Esophagus squamous epithelium (tissue), 4 donors: ENCODE results near the gene LILRA6.

Source experiments
- CTCF ChIP-seq, 6 experiments: fragments of 450-650 bp in 4 of 6; fragments of 200-600 bp in 2 of 6; sonication (generic) in 2 of 6; IDR thresholded peaks; one replicate each; pipeline ENCODE4 v1.5.1; 2016 to 2019; ENCODE audit warnings: antibody characterized with exemption in 6 of 6, mild to moderate bottlenecking in 4 of 6, moderate library complexity in 4 of 6
- POLR2A ChIP-seq, 4 donors: fragments of 450-650 bp; IDR thresholded peaks; one replicate each; pipeline ENCODE4 v1.6.1; 2017; ENCODE audit warnings: antibody characterized with exemption in 4 of 4, mild to moderate bottlenecking in 4 of 4, moderate library complexity in 3 of 4

DNA sequence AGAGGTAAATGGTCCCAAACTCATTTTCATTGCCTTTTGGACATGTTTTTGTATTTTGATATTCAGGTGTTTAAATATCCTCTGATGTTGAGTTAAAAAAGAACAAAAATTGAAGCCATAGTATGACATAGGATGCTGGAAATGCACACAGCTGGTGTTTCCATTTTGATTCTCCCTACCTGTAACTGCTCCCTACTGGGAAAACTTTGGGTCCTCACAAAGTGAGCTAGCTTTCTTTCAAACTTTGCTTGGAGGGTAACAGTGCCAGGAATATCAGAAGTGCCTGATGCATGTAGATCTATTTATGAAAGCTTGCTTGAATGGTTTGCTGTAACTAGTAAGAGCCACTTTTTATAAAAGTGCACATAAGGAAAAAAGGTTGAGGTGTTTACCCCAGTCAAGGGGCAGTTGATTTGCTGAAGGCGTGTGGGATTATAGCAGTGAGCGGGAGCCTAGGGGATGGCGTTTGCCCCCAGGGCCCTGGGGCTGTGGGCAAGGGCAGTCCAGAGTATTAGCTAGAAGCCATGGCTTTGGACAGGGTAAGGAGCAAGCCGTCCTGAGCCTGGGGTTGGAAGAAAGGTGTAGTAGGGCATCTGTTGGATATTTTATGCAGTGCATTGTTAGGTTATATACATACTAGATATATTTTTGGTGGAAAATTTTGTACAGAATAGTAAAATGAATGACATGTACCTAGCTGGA, 37.7 kb downstream of the LILRA6 start:
- TF ChIP-seq CTCF (IDR thresholded peaks at IDR 0.05), result no peak
- TF ChIP-seq POLR2A (IDR thresholded peaks at IDR 0.05), result no peak
